ENCODE measurements around the gene MAJIN. TPM values are rescaled to one million over a fixed set of nuclear protein-coding genes. Genes with fewer than 3 reads are reported as not detected.

The MAJIN gene
- total RNA-seq, 4 donors from 2014 or later, result not detected

DNA sequence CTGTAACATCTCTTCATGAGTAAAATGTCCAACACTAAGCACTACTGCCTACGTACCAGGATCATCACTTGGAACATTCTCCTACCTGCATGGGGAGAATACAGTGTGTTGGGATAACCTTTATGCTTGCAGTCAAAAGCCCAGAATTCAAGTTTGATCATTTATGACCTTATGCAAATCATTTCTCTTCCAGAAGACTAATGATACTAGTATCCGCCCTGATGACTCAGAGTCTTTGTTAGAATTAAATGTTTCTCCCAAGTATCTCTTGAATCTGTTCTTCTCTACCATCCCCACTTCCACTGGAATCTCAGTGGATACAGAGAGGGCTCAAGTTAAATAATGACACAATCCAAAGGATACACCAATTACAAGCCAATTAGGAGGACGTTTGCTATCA is 12.4 kb downstream of the MAJIN start:
- TF ChIP-seq POLR2A (IDR thresholded peaks at IDR 0.05), result no peak
- TF ChIP-seq, protein P1, sequence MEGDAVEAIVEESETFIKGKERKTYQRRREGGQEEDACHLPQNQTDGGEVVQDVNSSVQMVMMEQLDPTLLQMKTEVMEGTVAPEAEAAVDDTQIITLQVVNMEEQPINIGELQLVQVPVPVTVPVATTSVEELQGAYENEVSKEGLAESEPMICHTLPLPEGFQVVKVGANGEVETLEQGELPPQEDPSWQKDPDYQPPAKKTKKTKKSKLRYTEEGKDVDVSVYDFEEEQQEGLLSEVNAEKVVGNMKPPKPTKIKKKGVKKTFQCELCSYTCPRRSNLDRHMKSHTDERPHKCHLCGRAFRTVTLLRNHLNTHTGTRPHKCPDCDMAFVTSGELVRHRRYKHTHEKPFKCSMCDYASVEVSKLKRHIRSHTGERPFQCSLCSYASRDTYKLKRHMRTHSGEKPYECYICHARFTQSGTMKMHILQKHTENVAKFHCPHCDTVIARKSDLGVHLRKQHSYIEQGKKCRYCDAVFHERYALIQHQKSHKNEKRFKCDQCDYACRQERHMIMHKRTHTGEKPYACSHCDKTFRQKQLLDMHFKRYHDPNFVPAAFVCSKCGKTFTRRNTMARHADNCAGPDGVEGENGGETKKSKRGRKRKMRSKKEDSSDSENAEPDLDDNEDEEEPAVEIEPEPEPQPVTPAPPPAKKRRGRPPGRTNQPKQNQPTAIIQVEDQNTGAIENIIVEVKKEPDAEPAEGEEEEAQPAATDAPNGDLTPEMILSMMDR (IDR thresholded peaks at IDR 0.05 in 4 of 5, conservative IDR thresholded peaks at IDR 0.05 in 1 of 5), result no peak
- Histone ChIP-seq H3K27ac (no peak overlapping the region), H3K36me3 (no peaks in the 10 kb centered on the region), H3K27me3 (no peaks in the 10 kb centered on the region), H3K4me1 (no peaks in the 10 kb centered on the region), H3K9me3 (no peaks in the 10 kb centered on the region), H3K4me3 (no peak overlapping the region)
- ATAC-seq (no peak), DNase-seq (no peak)
- in situ Hi-C loops (cut with MboI; ENCODE audit: low sequenced_read_pairs in 4 of 4), result no loop called here
- intact Hi-C loops (cut with DNase I; ENCODE audit: low total_unique reads), result no loop called here

DNA sequence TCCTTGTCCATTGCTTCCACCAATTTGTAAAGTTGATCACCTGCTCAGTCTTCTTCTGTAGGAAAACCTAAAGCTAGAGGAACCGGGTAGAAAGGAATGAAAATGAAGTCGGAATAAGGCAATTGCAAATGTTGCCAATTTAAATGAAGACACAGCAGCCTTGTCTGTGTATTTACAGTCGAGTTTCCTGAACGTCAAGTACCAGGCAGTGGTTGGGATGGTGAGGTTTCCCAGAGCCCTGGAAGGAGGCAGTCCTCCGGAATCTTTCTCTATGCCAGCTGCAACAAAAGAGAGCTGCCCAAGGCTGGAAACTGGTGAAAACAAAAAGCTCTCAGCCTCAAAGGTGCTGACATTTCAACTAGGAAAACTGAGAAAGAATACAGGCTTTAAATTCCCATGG is 17.7 kb downstream of the MAJIN start:
- TF ChIP-seq, protein P1 (IDR thresholded peaks at IDR 0.05 in 4 of 5, conservative IDR thresholded peaks at IDR 0.05 in 1 of 5), result no peak
- TF ChIP-seq POLR2A (IDR thresholded peaks at IDR 0.05), result no peak
- ATAC-seq (no peak), DNase-seq (no peak)
- no peaks in the 10 kb centered on the region for H3K9me3 ChIP-seq
- in situ Hi-C loops (cut with MboI; ENCODE audit: low sequenced_read_pairs in 4 of 4), result no loop called here
- intact Hi-C loops (cut with DNase I; ENCODE audit: low total_unique reads), result no loop called here
- H3K27me3 ChIP-seq, result no peaks in the 10 kb centered on the region
- H3K4me3 ChIP-seq, result no peak overlapping the region
- H3K27ac ChIP-seq, result no peak overlapping the region
- H3K4me1 ChIP-seq, result no peaks in the 10 kb centered on the region
- H3K36me3 ChIP-seq, result no peaks in the 10 kb centered on the region

DNA sequence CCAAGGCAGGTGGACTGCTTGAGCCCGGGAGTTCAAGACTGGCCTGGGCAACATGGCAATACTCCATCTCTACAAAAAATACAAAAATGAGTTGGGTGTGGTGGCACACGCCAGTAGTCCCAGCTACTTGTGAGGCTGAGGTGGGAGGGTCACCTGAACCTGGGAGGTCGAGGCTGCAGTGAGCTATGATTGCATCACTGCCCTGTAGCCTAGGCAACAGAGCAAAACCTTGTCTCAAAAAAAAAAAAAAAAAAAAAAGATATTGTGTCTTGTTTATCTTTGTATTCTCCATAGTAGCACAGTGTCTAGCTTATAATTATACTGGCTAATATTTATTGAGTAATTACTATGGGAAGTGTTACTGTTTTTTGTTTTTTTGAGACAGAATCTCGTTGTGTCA is 20.4 kb downstream of the MAJIN start:
- no peaks in the 10 kb centered on the region for H3K4me1 ChIP-seq
- H3K4me3 ChIP-seq, result no peak overlapping the region
- intact Hi-C loops (cut with DNase I; ENCODE audit: low total_unique reads), result no loop called here
- ATAC-seq, result no peak
- in situ Hi-C loops (cut with MboI; ENCODE audit: low sequenced_read_pairs in 4 of 4), result no loop called here
- no peak for TF ChIP-seq POLR2A (IDR thresholded peaks at IDR 0.05)
- TF ChIP-seq, protein P1 (IDR thresholded peaks at IDR 0.05 in 4 of 5, conservative IDR thresholded peaks at IDR 0.05 in 1 of 5), result no peak
- no peaks in the 10 kb centered on the region for H3K36me3 ChIP-seq
- H3K9me3 ChIP-seq, result no peaks in the 10 kb centered on the region
- H3K27ac ChIP-seq, result no peak overlapping the region
- no peaks in the 10 kb centered on the region for H3K27me3 ChIP-seq
- no peak for DNase-seq

DNA sequence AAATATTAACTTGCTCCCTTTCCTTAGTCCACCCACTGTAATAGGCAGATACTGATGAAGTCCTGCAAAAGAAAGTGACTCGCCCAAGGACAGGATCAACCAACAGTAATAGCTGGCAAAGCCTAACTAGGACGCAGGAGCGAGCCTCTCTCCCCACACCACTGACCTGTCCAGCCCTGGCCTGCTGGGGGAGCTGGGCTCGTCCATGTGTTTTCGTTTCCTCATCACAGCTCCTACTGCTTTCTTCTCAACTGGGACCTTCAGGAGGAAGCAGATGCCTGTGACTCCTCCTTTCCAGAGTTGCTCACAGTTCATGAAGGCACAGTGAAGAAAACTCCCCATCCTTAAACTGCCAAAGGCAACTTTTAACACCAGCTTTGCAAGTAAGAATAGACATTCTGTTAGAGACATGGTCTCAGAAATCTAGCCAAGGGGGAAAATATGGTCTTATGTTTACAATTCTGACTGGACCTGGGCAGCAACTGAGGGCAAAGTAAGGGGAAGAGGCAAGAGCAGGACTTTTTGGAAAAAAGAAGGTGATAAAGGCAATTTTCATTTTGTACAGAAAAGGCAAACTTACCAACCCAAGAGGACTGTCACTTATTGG is 24.6 kb downstream of the MAJIN start:
- Histone ChIP-seq H3K27me3 (no peaks in the 10 kb centered on the region), H3K4me3 (no peak overlapping the region), H3K9me3 (no peaks in the 10 kb centered on the region), H3K27ac (no peak overlapping the region), H3K36me3 (no peaks in the 10 kb centered on the region), H3K4me1 (no peaks in the 10 kb centered on the region)
- ATAC-seq, result no peak
- intact Hi-C loops (cut with DNase I; ENCODE audit: low total_unique reads) (no loop called here), in situ Hi-C loops (cut with MboI; ENCODE audit: low sequenced_read_pairs in 4 of 4) (no loop called here)
- TF ChIP-seq, protein P1 (IDR thresholded peaks at IDR 0.05 in 4 of 5, conservative IDR thresholded peaks at IDR 0.05 in 1 of 5), result no peak
- no peak for TF ChIP-seq POLR2A (IDR thresholded peaks at IDR 0.05)
- no peak for DNase-seq

DNA sequence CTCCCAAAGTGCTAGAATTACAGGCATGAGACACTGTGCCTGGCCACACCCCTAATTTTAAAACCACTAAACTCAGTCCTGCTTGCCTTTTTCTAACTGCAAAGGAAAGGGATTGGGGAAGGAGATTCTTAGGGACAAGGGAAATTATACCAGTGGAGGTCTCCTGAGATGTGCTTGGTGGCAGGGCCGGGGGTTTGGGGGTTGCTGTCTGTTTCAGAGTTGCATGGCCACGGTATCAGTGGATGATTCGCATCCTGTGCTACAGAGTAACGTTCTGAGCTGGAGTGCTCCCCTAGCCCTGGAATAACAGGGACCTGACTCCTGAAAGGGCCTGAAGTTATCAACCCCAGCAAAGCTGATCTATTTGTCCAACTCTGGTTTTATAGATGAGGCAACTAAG is 35.4 kb downstream of the MAJIN start:
- DNase-seq, result no peak
- ATAC-seq, result no peak
- H3K27ac ChIP-seq, result no peak overlapping the region
- intact Hi-C loops (cut with DNase I; ENCODE audit: low total_unique reads), result no loop called here
- H3K4me3 ChIP-seq, result no peak overlapping the region
- no peaks in the 10 kb centered on the region for H3K27me3 ChIP-seq
- in situ Hi-C loops (cut with MboI; ENCODE audit: low sequenced_read_pairs in 4 of 4), result no loop called here
- H3K9me3 ChIP-seq, result no peaks in the 10 kb centered on the region
- H3K4me1 ChIP-seq, result no peaks in the 10 kb centered on the region
- H3K36me3 ChIP-seq, result peaks cover 0 to 26% of the 10 kb centered on the region in 2 donors
- TF ChIP-seq POLR2A (IDR thresholded peaks at IDR 0.05), result no peak
